ENCODE measurements around the gene CRTAP.
"Not testable (repeated sequence)": the region's sequence is repeated elsewhere in the genome, so short reads cannot be mapped to it uniquely, and the experiment has no call there.

Gene CRTAP

DNA sequence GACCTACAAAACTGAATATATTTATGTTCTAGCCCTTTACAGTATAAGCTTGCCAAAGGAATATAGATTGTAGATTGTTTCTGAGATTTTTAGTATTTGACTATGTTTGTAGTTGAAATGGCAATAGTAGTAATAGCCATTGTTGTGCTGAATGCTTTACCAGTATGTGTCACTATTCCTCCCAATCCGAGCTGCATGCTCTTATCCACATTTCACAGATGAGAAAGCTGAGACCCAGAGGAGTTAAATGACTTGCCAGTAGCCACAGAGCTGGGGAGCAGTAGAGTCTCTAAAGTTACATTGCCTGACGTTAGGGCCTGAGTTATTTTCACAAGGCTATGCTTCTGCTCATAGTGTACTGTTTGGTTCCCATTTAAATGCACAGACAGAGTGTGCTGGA is 13.6 kb upstream of the CRTAP start:
- DNase-seq: no peak

DNA sequence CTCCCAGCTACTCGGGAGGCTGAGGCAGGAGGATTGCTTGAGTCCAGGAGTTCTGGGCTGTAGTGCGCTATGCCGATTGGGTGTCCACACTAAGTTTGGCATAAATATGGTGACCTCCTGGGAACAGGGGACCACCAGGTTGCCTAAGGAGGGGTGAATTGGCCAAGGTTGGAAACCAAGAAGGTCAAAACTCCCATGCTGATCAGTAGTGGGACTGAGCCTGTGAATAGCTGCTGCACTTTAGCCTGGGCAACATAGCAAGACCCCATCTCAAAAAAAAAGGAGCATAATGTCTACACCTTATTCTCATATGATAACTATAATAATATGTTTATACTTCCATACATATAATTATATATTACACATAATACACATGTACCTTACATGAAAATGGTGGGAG is 10.8 kb upstream of the CRTAP start:
- DNase-seq: no peak

- no peak for DNase-seq
Observed at GRCh38 chr3:33103480-33103879, 10.3 kb upstream of the CRTAP start.

DNA sequence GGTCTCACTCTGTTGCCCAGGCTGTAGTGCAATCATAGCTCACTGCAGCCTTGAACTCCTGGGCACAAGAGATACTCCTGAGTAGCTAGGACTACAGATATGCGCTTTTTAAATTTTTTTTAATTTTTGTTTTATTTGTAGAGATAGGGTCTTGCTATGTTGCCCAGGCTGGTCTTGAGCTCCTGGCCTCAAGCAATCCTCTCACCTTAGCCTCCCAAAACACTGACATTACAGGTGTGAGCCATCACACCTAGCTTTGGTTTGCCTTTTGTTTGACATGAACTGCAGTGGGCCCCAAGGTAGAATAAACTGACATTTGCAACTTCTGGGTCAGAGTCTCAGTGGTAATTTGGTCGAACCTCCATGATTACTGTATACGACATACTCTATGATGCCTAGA is 9.0 kb upstream of the CRTAP start:
- DNase-seq: peak; percentile 13

DNA sequence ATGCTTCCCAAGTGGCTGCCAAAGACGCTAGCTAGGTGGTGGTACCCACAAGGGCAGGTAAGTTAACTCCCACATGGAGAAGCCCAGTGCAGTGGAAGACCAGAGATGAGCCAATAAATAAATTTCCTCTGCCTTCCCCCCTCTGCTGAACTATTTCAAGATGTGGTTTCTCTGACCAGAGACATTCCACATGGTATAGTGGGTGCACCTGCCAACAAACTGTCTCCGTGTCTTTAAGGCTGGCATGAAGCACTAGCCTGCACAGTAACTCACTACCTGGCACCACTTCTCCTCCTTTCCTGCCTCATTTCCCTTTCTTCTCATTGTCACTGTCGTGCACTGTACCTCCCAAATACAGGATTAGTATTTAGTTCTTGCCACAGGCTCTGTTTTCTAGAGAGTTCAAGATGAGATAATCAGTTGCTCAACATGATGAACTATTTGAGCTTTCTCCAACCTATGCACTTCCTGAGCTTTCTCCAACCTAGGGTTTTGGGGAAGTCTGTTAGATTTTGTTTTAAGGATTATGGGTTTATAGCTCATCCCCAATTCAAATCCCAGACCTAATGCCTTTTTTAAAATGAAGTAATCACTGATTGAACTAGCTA is 8.4 kb upstream of the CRTAP start:
- peak; percentile 23 for DNase-seq

- DNase-seq: not testable (repeated sequence)
Observed at GRCh38 chr3:33106854-33107253, 7.0 kb upstream of the CRTAP start.

DNA sequence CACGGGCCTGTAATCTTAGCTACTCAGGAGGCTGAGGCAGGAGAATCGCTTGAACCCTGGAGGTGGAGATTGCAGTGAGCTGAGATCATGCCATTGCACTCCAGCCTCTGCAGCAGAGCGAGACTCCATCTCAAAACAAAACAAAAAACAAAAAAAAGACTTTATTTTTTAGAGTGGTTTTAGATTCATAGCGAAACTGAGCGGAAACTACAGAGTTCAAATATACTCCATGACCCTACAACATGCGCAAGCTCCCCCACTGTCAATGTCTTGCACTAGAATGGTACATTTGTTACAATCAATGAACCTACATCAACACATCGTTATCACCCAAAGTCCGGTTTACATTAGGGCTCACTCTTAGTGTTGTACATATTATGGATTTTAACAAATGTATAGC is 2.2 kb upstream of the CRTAP start:
- DNase-seq: no peak

- DNase-seq: no peak
Observed at GRCh38 chr3:33114622-33115023, 809 bp downstream of the CRTAP start.

GRCh38 chr3:33115024-33115768 is 1.4 kb downstream of the CRTAP start:
- DNase-seq: no peak

DNA sequence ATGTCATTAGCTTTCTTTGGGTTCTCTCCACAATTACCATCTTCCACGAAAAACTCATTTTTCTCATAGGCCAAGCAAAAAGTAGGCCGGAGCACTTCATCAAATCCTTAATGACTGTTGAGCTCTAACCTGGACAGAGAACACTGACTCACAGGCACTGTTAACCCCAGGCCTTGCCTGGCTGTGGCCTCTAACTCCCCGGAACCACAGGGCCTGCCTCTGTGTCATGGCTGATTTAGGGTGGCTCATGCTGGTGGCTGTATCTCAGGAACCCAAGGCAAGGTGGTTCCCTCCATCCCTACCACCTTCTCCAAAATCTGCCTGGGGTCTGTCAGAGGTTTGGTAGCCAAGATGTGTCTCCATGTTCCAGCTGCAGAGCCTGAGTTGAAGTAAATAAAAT is 3.6 kb downstream of the CRTAP start:
- no peak for DNase-seq

GRCh38 chr3:33119891-33120290 is 6.1 kb downstream of the CRTAP start:
- DNase-seq: no peak

DNA sequence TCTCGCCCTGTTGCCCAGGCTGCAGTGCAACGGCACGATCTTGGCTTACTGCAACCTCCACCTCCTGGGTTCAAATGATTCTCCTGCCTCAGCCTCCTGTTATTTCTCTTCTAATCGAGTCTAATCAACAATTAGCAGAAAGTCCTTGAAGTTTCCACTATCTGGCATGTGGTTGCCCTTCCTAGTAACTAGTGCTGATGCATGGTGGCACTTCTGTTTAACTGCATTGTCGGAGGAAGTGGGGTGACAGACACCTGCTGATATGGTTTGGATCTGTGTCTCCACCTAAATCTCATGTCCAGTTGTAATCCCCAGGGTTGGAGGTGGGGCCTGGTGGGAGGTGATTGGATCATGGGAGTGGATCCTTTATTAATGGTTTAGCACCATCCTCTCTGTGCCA is 9.2 kb downstream of the CRTAP start:
- no peak for DNase-seq

DNA sequence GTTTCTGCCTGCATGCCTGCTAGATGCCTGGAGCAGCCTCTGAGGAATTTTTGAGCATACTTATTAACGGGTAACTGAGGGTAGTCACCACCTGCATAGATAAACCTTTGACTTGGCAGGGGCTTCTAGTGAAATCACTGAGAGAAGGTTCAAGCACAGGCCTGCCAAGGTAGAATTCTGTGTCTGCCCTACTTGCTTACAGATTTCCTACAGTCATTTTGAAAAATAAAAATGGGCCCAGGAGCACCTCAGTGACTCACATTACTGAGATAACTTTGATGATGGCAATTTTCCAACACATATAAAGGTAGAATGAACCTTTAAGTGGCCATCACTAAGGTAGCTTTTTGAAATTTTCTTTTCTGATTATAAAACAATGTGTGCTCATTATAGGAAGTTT is 10.8 kb downstream of the CRTAP start:
- DNase-seq: no peak

GRCh38 chr3:33125840-33126239 is 12.0 kb downstream of the CRTAP start:
- no peak for DNase-seq

- no peak for DNase-seq
Observed at GRCh38 chr3:33128706-33129105, 14.9 kb downstream of the CRTAP start.

DNA sequence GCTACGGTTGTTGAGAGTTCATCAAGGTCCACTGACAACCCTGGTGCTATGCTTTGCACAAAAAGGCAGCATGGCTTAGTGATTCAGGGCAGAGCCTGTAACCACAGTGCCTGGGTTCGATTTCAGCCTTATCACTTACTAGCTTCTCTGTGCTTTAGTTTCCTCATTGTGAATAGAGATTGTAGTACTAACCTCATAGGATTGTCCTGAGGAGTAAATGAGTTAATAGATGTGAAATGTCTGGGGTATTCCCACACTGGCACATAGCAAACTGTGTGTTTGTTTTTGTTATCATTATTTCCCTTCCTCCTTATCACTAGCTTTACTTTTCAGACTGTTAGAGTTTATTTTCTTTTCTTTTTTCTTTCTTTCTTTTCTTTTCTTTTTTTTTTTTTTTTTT is 16.3 kb downstream of the CRTAP start:
- DNase-seq: no peak

GRCh38 chr3:33131331-33132018 is 17.7 kb downstream of the CRTAP start:
- DNase-seq: no peak

- no peak for DNase-seq
Observed at GRCh38 chr3:33132019-33132360, 18.2 kb downstream of the CRTAP start.

DNA sequence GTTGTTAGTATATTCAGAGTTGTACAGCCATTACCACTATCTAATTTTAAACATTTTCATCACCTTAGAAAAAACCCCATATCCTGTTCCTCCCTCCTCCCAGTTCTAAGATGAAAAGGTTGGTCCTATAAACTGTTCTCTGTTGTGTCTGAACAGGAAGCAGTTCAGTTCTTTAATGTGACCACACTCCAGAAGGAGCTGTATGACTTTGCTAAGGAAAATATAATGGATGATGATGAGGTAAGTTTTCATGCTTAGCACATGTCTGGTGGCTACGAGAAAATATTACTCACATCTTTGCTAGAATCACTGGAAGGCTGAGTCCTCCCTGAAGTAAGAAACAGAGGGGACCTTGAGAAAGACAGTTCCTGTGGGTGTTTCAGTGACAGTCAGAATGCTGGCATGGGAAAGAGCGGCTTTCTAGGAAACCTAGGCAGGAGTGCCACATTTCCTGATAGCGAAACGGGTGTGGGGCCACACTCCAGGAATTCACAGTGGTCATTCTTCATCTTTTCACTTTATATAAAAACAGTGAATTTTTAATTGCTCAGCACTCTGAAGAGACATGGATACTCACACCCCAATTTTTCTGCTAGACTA is 20.3 kb downstream of the CRTAP start:
- DNase-seq: no peak

DNA sequence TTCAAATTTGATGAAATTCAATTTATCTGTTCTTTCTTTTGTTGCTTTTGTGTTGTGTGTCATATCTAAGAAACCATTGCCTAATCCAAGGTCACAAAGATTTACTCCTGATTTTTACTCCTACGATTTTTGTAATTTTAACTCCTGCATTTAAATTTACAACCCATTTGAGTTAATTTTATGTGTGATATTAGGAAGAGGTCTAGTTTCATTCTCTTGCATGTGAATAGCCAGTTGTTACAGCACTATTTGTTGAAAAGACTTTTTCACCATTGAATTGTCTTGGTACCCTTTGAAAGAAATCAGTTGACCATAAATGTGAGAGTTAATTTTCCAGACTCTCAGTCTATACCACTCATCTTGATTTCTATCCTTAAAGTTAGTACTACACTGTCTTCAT is 23.9 kb downstream of the CRTAP start:
- DNase-seq: no peak

GRCh38 chr3:33139006-33139623 is 25.3 kb downstream of the CRTAP start:
- DNase-seq: not testable (repeated sequence)

GRCh38 chr3:33139996-33140395 is 26.2 kb downstream of the CRTAP start:
- no peak for DNase-seq

DNA sequence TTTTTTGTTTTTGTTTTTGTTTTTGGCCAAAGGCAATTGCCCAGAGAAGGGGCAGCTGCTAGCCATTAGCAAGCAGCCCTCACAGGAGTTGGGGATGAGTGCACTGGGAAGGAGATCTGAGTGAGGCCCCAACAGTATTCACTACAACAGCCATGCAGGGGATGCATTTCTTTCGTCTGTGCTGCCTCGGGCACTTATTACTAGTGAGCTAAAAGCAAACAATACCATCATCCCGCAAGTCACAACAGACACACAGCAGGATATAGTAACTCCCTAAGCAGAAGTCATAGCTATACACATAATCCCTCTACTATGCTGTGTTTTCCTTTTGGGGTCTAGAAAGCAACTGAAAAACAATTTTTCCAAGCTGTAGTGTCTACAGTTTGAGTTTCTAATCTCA is 27.2 kb downstream of the CRTAP start:
- no peak for DNase-seq

DNA sequence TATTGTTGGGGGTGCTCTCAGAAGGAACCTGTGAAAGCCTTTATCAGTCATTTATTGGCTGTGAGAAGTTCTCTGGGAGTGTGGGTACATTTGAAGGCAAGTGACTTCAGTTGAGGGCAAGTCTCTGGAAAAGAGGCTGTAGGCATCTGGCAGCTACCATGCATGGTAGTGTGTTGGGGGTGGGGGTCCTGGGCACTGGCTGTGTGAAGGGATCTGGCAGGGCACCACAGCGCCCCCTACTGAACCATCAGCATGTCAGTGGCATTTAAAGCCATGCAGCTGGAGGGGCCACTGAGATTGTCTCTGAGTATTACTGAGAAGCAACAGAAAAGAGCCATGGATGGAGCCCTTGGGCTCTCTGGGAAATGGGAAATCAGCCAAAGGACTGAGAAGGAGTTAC is 30.6 kb downstream of the CRTAP start:
- no peak for DNase-seq
